ENCODE data around the gene ZMYND8.
"Not testable (repeated sequence)": the region's sequence is repeated elsewhere in the genome, so short reads cannot be mapped to it uniquely, and the experiment has no call there.

The ZMYND8 gene

DNA sequence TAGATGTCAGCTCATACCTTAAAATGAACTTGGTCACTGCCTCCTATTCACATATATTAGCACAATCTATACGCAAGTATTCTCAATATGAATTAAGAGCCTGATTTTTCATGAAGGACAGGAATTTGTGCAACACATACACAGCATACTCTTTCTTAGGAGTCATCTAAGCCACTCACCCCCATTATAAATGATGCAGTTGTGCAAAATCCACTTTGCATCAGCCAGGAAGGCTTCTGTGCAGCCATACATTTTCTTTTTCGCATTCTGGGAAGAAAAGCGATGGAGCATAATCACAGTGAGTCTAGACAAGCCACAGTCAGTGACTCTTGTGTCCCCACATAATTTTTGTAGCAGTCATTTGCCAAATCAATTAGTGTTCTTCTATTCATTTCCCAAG lies 66.5 kb downstream of the ZMYND8 start:
- DNase-seq (ENCODE audit: low read depth) = no peak
- TF ChIP-seq CTCF (IDR thresholded peaks at IDR 0.05; ENCODE audit: insufficient read depth, low read depth, low read length, missing control alignments) = no peak
- no peak overlapping the region for H3K4me3 ChIP-seq (ENCODE audit: low read depth, low read length)

DNA sequence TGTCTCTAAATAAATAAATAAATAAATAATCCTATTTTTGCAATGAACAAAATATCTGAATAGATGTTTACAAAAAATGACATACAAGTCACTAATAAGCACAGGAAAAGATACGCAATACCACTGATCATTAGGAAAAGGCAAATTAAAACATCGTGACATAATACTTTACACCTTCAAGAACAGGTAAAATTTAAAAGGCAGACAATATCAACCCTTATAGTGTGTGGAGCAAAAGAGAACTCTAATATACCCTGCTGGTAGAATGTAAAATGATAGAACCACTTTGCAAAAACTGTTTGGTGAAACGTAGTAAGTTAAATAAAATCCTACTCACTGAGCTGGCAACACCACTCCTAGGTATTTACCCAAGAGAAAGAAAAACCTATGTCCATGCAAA lies 67.4 kb downstream of the ZMYND8 start:
- no peak overlapping the region for H3K4me3 ChIP-seq (ENCODE audit: low read depth, low read length)
- no peak for DNase-seq (ENCODE audit: low read depth)
- TF ChIP-seq CTCF (IDR thresholded peaks at IDR 0.05; ENCODE audit: insufficient read depth, low read depth, low read length, missing control alignments) = no peak

GRCh38 chr20:47288530-47288929 lies 68.0 kb downstream of the ZMYND8 start:
- not testable (repeated sequence) for DNase-seq (ENCODE audit: low read depth); H3K4me3 ChIP-seq (ENCODE audit: low read depth, low read length)

DNA sequence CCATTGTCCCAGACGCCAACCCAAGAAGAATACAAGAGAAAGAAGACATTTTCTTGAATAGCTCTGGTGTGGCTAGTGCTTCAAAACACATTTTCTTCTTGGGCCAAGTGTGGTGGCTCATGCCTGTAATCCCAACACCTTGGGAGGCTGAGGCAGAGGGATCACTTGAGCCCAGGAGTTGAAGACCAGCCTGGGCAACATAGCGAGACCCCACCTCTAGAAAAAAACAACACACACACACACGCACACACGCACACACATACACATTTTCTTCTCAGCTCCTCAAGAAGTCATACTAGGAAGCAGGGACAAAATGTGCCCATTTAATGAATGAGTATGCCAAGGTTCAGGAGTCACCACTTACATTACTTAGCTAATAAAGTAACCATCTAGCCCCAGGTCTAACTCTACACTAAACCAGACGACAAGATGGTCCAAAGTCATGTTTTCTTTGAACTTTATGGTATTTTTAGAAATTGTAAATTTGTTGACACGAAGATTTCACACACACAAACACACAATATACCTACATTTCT lies 68.8 kb downstream of the ZMYND8 start:
- no peak for TF ChIP-seq CTCF (IDR thresholded peaks at IDR 0.05; ENCODE audit: insufficient read depth, low read depth, low read length, missing control alignments)
- no peak for DNase-seq (ENCODE audit: low read depth)
- no peak overlapping the region for H3K4me3 ChIP-seq (ENCODE audit: low read depth, low read length)

DNA sequence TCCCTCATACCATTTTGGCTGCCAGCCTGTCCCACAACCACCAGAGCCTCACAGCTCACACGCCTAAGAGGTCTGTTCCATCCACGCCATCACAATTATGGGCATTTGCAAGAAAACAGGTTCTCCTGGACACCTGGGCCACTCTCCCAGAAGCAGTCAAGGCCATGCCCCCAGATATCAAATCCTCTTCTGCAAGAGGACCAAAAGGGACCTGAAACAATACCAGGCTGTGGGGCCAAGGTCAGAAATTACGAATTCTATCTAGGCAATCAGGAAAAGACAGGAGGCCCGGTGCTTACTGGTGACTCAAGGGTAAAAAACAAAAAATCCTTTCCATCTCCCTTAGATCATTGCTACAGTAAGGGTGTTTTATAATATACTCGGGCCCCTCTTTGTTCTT lies 69.8 kb downstream of the ZMYND8 start:
- H3K4me3 ChIP-seq (ENCODE audit: low read depth, low read length) = no peak overlapping the region
- no peak for TF ChIP-seq CTCF (IDR thresholded peaks at IDR 0.05; ENCODE audit: insufficient read depth, low read depth, low read length, missing control alignments)
- DNase-seq (ENCODE audit: low read depth) = no peak

DNA sequence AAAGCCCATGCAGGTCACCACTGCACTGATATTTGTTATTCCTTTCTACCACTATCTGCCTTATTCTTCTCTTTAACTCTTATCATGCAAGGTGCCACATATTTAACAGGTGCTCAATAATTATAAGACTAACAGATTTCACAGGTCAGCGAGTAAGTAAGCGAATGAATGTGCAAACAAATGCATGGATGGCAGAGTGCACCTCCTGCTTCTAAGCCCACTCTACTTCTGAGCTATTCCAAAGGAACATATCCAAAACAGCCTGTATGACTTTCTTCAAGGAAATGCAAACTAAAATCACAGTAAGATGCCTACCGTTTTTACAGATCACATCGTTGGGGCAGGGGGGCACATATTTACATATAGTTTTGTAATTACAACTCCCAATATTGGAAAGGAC lies 71.3 kb downstream of the ZMYND8 start:
- no peak for TF ChIP-seq CTCF (IDR thresholded peaks at IDR 0.05; ENCODE audit: insufficient read depth, low read depth, low read length, missing control alignments)

DNA sequence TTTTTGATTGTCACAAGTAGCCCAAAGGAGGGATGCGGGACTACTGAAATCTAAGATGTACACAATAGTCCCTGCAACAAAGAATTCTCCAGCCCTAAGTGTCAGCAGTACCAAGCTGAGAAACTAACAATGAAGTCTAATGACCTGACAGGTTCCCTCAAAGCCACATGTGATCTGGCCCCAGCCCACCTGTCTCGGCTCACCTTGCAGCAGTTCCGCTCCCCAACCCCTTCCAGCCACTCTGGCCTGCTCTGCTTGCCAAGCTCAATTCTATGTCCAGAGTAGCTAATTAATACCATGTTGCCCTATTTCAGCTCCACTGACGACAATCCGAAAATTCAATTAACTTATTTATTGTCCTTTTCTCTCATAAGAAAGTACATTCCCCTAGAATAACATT lies 72.1 kb downstream of the ZMYND8 start:
- H3K4me3 ChIP-seq (ENCODE audit: low read depth, low read length) = no peak overlapping the region
- TF ChIP-seq CTCF (IDR thresholded peaks at IDR 0.05; ENCODE audit: insufficient read depth, low read depth, low read length, missing control alignments) = no peak
- DNase-seq (ENCODE audit: low read depth) = no peak

More for the DNA sequence above, 71.3 kb downstream of the ZMYND8 start:
- DNase-seq (ENCODE audit: low read depth) = no peak
- H3K4me3 ChIP-seq (ENCODE audit: low read depth, low read length) = no peak overlapping the region
